Effector memory CD4-positive, alpha-beta T cell (primary cell): ENCODE measurements around the gene CNGA2.

Experiments
- DNase-seq, 3 donors: peaks; one replicate each; pipeline ENCODE4 v3.0.0-alpha.2; 2020
- H3K27ac ChIP-seq: 2 replicates; pipeline ENCODE4 v1.7.0; 2013; ENCODE audit warnings: mild to moderate bottlenecking, low read length, moderate library complexity; ENCODE audit not compliant: insufficient read depth, poor library complexity, severe bottlenecking
- H3K27me3 ChIP-seq: replicated peaks from 2 replicates; pipeline ENCODE4 v1.7.0; 2013; ENCODE audit warnings: mild to moderate bottlenecking, low read length; ENCODE audit not compliant: insufficient read depth, control insufficient read depth, poor library complexity, severe bottlenecking
- H3K36me3 ChIP-seq: 2 replicates; pipeline ENCODE4 v1.7.0; 2013; ENCODE audit warnings: mild to moderate bottlenecking, low read length, moderate library complexity; ENCODE audit not compliant: control insufficient read depth, insufficient read depth
- H3K4me1 ChIP-seq: 2 replicates; pipeline ENCODE4 v1.7.0; 2013; ENCODE audit warnings: low read length, mild to moderate bottlenecking; ENCODE audit not compliant: control insufficient read depth, insufficient read depth, poor library complexity, severe bottlenecking
- H3K4me3 ChIP-seq: 2 replicates; pipeline ENCODE4 v1.7.0; 2013; ENCODE audit warnings: low read length, low read depth, mild to moderate bottlenecking; ENCODE audit not compliant: insufficient read depth, poor library complexity, severe bottlenecking
- H3K9me3 ChIP-seq: 2 replicates; pipeline ENCODE4 v1.7.0; 2013; ENCODE audit warnings: mild to moderate bottlenecking, low read length, moderate library complexity; ENCODE audit not compliant: control insufficient read depth

CNGA2 gene

DNA sequence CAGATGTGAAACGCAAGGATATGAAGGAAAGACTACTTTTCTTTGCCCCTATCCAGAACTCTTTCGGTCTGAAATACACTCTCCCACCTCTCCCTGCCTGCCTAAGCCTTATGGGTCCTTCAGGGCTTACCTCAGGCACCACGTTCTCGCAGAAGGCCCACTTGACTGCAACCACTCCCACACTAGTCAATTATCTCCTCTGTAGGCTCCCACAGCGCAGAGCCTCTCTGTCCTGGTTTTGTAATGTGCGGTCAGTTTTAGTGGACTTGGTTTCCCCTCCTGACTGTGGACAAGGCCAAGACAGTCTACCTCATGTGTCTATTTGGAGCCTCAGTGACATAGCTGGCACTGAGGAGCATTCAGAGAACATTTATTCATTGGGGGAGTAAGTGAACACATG lies 11.1 kb downstream of the CNGA2 start:
- Histone ChIP-seq H3K27me3 (no peaks in the 10 kb centered on the region), H3K4me3 (no peak overlapping the region), H3K4me1 (no peaks in the 10 kb centered on the region), H3K9me3 (no peaks in the 10 kb centered on the region), H3K27ac (no peak overlapping the region), H3K36me3 (no peaks in the 10 kb centered on the region)
- no peak for DNase-seq

DNA sequence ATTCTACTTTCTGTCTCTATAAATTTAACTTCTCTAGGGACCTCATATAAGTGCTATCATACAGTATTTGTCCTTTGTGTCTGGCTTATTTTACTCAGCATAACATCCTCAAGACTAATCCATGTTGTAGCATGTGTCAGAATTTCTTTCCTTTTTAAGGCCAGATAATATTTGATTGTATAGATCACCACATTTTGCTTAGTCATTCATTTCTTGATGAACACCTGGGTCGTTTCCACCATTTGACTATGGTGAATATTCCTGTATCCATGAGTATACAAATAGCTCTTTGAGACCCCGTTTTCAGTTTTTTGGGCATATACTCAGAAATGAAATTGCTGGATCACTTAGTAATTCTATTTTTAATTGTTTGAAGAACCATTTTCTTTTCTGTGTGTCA lies 12.0 kb downstream of the CNGA2 start:
- H3K36me3 ChIP-seq: no peaks in the 10 kb centered on the region
- DNase-seq: no peak
- no peaks in the 10 kb centered on the region for H3K9me3 ChIP-seq
- H3K27ac ChIP-seq: no peak overlapping the region
- no peak overlapping the region for H3K4me3 ChIP-seq
- no peaks in the 10 kb centered on the region for H3K4me1 ChIP-seq
- H3K27me3 ChIP-seq: no peaks in the 10 kb centered on the region

DNA sequence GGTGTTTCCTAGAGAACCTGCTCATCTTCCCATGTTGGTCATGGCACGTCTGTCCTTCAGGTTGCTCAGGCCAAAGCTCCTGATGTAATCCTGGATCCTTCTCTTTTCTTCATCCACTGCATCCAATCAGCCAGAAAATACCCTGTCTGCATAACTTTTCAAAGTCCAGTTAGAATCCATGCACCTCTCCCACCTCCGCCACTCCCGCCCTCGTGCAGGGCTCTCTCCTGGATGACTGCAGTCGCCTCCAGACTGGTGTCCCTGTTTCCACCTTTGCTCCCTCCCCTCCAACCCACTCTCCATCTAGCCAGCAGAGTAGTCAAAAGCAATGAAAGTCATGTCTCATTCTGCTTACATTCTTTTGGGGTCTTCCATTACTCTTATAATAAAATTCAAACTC lies 16.0 kb downstream of the CNGA2 start:
- Histone ChIP-seq H3K4me3 (no peak overlapping the region), H3K27me3 (no peaks in the 10 kb centered on the region), H3K27ac (no peak overlapping the region), H3K9me3 (no peaks in the 10 kb centered on the region), H3K4me1 (no peaks in the 10 kb centered on the region), H3K36me3 (no peaks in the 10 kb centered on the region)
- DNase-seq: no peak

DNA sequence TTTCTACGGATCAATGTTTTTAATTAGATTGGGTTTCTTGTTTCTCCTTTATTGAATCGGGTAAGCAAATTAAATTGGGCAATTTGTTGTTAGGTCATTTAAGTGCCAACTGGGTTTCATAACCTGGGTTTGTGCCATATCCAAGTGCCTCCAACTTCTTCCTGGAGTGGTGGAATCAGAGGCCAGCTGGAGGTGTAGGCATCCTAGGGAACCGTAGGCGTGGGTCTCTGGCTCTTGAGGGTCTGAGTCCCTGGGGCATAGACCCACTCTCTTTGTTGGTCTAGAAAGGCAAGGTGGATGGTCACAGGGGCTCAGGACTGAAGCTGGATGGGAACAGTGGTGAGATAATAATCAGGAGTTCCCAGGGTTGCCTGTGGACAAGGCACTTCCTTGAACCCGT lies 18.3 kb downstream of the CNGA2 start:
- no peaks in the 10 kb centered on the region for H3K36me3 ChIP-seq
- H3K27ac ChIP-seq: no peak overlapping the region
- no peak overlapping the region for H3K4me3 ChIP-seq
- no peaks in the 10 kb centered on the region for H3K9me3 ChIP-seq
- H3K27me3 ChIP-seq: no peaks in the 10 kb centered on the region
- no peak for DNase-seq
- no peaks in the 10 kb centered on the region for H3K4me1 ChIP-seq

DNA sequence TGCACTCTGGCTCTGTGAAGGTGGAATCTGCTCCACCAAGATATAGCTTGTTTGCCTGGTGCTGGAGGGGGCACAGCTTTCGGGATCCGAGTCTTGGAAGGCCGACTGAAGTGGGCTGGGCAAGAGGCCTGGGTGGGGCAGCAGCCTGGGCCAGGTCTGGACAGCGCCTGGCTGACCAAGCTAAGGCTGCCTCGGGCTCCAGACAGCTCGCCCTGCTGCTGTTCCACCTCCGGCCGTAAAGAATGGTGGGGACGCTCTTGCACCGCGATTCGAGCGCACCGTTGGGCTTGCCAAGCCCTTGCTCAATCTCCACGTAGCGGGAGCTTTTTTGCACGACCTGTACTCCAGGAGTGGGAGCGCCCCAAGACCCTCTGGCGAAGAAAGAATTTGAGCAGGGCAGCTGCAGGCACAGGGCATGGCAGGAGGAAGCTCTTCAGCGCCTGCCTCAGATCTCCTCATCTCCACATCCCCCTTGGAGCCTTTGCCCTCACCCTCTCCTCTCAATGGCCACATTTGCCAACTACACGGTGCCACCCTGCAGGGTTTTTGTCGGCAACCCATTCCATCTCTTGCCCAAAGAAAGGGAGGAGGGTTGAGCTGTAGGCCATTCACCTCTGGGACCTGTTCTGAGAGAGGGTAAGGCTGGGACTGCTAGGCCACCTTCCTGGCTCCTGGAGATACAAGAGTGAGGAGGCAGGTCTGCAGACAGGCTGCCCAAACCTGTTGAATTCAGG lies 18.9 kb downstream of the CNGA2 start:
- Histone ChIP-seq H3K36me3 (no peaks in the 10 kb centered on the region), H3K9me3 (no peaks in the 10 kb centered on the region), H3K4me1 (no peaks in the 10 kb centered on the region), H3K27me3 (no peaks in the 10 kb centered on the region), H3K27ac (no peak overlapping the region), H3K4me3 (no peak overlapping the region)
- no peak for DNase-seq

DNA sequence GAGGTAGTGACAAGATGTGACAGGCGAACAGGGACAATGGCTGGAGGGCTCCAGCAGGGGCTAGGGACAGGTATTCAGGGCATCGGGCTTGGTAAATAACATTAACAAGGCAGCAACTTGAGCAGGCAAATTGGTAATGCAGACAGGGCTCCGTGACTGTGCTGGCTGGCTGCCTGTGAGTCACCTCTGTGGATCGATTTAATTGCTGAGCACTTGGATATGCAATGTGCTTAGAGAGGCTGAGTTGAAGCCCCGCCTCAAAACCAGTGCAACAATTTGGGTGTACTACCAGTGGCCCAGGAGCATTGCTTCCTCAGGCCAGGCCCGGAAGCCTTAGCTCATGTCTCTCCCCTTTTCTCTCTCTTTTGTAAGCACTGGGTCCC lies 19.5 kb downstream of the CNGA2 start:
- H3K4me3 ChIP-seq: no peak overlapping the region
- no peak for DNase-seq
- no peaks in the 10 kb centered on the region for H3K36me3 ChIP-seq
- no peaks in the 10 kb centered on the region for H3K4me1 ChIP-seq
- H3K27ac ChIP-seq: no peak overlapping the region
- no peaks in the 10 kb centered on the region for H3K9me3 ChIP-seq
- H3K27me3 ChIP-seq: no peaks in the 10 kb centered on the region

- no peaks in the 10 kb centered on the region for H3K9me3 ChIP-seq
- no peaks in the 10 kb centered on the region for H3K36me3 ChIP-seq
- H3K4me1 ChIP-seq: no peaks in the 10 kb centered on the region
- no peak overlapping the region for H3K27ac ChIP-seq
- DNase-seq: no peak
- no peaks in the 10 kb centered on the region for H3K27me3 ChIP-seq
- no peak overlapping the region for H3K4me3 ChIP-seq
These were observed 20.2 kb downstream of the CNGA2 start for GRCh38 chrX:151754641-151755215.

GRCh38 chrX:151759041-151759708 lies 24.6 kb downstream of the CNGA2 start:
- H3K27ac ChIP-seq: no peak overlapping the region
- no peaks in the 10 kb centered on the region for H3K4me1 ChIP-seq

GRCh38 chrX:151762802-151763201 lies 28.3 kb downstream of the CNGA2 start:
- Histone ChIP-seq H3K4me1 (no peaks in the 10 kb centered on the region), H3K27ac (no peak overlapping the region), H3K27me3 (no peaks in the 10 kb centered on the region), H3K4me3 (no peak overlapping the region), H3K36me3 (no peaks in the 10 kb centered on the region), H3K9me3 (no peaks in the 10 kb centered on the region)
- DNase-seq: no peak

More at GRCh38 chrX:151759041-151759708, 24.6 kb downstream of the CNGA2 start:
- no peaks in the 10 kb centered on the region for H3K36me3 ChIP-seq
- no peak overlapping the region for H3K4me3 ChIP-seq
- no peaks in the 10 kb centered on the region for H3K9me3 ChIP-seq
- DNase-seq: no peak
- H3K27me3 ChIP-seq: no peaks in the 10 kb centered on the region

- H3K9me3 ChIP-seq: no peaks in the 10 kb centered on the region
- DNase-seq: no peak
- no peaks in the 10 kb centered on the region for H3K27me3 ChIP-seq
- H3K36me3 ChIP-seq: no peaks in the 10 kb centered on the region
- H3K4me1 ChIP-seq: no peaks in the 10 kb centered on the region
- H3K4me3 ChIP-seq: no peak overlapping the region
- no peak overlapping the region for H3K27ac ChIP-seq
These were observed 29.2 kb downstream of the CNGA2 start for GRCh38 chrX:151763711-151764110.
